ENCODE measurements around the gene BRI3BP. TPM values are rescaled to one million over a fixed set of nuclear protein-coding genes. Genes with fewer than 3 reads are reported as not detected.
"Not testable (repeated sequence)": the region's sequence is repeated elsewhere in the genome, so short reads cannot be mapped to it uniquely, and the experiment has no call there.

Gene BRI3BP
- total RNA-seq, 1 donor from 2014 or later = 35.0 TPM

- Mint-ChIP-seq H3K4me1 (ENCODE audit: low read depth) (peaks cover 16% of the 10 kb centered on the region), H3K4me3 (peak overlapping the region; percentile 93), H3K36me3 (ENCODE audit: low read depth) (peaks cover 24% of the 10 kb centered on the region)
- intact Hi-C loops (cut with micrococcal nuclease); DNase-seq (ENCODE audit: low spot score); H3K9me3 Mint-ChIP-seq; H3K27me3 Mint-ChIP-seq (ENCODE audit: insufficient read depth); H3K27ac Mint-ChIP-seq: not testable (repeated sequence)
Measured at GRCh38 chr12:124986876-124987275, 6.6 kb upstream of the BRI3BP start.

- Mint-ChIP-seq H3K4me1 (ENCODE audit: low read depth) (peaks cover 33% of the 10 kb centered on the region), H3K36me3 (ENCODE audit: low read depth) (peaks cover 2% of the 10 kb centered on the region), H3K4me3 (peak overlapping the region; percentile 88), H3K9me3 (no peaks in the 10 kb centered on the region), H3K27me3 (ENCODE audit: insufficient read depth) (peaks cover 2% of the 10 kb centered on the region), H3K27ac (peak overlapping the region; percentile 83)
- DNase-seq (ENCODE audit: low spot score) = peak; percentile 81
- intact Hi-C loops (cut with micrococcal nuclease) = loop anchor here (1.0 to 2.0 kb wide), 4 partner anchors 54 to 72 kb away; partner anchors contain the start of gene AACS
Measured at GRCh38 chr12:124992874-124993625, 395 bp upstream of the BRI3BP start.

- Mint-ChIP-seq H3K4me1 (ENCODE audit: low read depth) (peaks cover 24% of the 10 kb centered on the region), H3K4me3 (peak overlapping the region; percentile 95), H3K9me3 (no peaks in the 10 kb centered on the region), H3K27ac (peak overlapping the region; percentile 94), H3K27me3 (ENCODE audit: insufficient read depth) (peaks cover 2% of the 10 kb centered on the region), H3K36me3 (ENCODE audit: low read depth) (peaks cover 5% of the 10 kb centered on the region)
- peak; percentile 5 for DNase-seq (ENCODE audit: low spot score)
- intact Hi-C loops (cut with micrococcal nuclease) = no loop called here
Measured at GRCh38 chr12:124994437-124994975, 1.1 kb downstream of the BRI3BP start.

GRCh38 chr12:124995200-124995961, 1.9 kb downstream of the BRI3BP start:
- DNase-seq (ENCODE audit: low spot score) = no peak
- H3K4me1 Mint-ChIP-seq (ENCODE audit: low read depth) = peaks cover 25% of the 10 kb centered on the region
- no peaks in the 10 kb centered on the region for H3K9me3 Mint-ChIP-seq
- peak overlapping the region; percentile 94 for H3K27ac Mint-ChIP-seq
- intact Hi-C loops (cut with micrococcal nuclease) = no loop called here
- H3K4me3 Mint-ChIP-seq = peak overlapping the region; percentile 95
- peaks cover 2% of the 10 kb centered on the region for H3K27me3 Mint-ChIP-seq (ENCODE audit: insufficient read depth)
- peaks cover 5% of the 10 kb centered on the region for H3K36me3 Mint-ChIP-seq (ENCODE audit: low read depth)

GRCh38 chr12:124998705-124999104, 5.3 kb downstream of the BRI3BP start:
- DNase-seq (ENCODE audit: low spot score) = no peak
- H3K36me3 Mint-ChIP-seq (ENCODE audit: low read depth) = peaks cover 8% of the 10 kb centered on the region
- H3K27me3 Mint-ChIP-seq (ENCODE audit: insufficient read depth) = peaks cover 2% of the 10 kb centered on the region
- intact Hi-C loops (cut with micrococcal nuclease) = no loop called here
- no peak overlapping the region for H3K4me3 Mint-ChIP-seq
- H3K27ac Mint-ChIP-seq = no peak overlapping the region
- H3K9me3 Mint-ChIP-seq = no peaks in the 10 kb centered on the region
- peaks cover 27% of the 10 kb centered on the region for H3K4me1 Mint-ChIP-seq (ENCODE audit: low read depth)

GRCh38 chr12:125001636-125002035, 8.2 kb downstream of the BRI3BP start:
- DNase-seq (ENCODE audit: low spot score) = no peak
- H3K4me1 Mint-ChIP-seq (ENCODE audit: low read depth) = peaks cover 11% of the 10 kb centered on the region
- intact Hi-C loops (cut with micrococcal nuclease) = no loop called here
- no peak overlapping the region for H3K27ac Mint-ChIP-seq
- no peak overlapping the region for H3K4me3 Mint-ChIP-seq
- peaks cover 8% of the 10 kb centered on the region for H3K36me3 Mint-ChIP-seq (ENCODE audit: low read depth)
- H3K27me3 Mint-ChIP-seq (ENCODE audit: insufficient read depth) = no peaks in the 10 kb centered on the region
- H3K9me3 Mint-ChIP-seq = no peaks in the 10 kb centered on the region

- no peak overlapping the region for H3K27ac Mint-ChIP-seq
- DNase-seq (ENCODE audit: low spot score) = no peak
- no peaks in the 10 kb centered on the region for H3K27me3 Mint-ChIP-seq (ENCODE audit: insufficient read depth)
- H3K4me3 Mint-ChIP-seq = no peak overlapping the region
- intact Hi-C loops (cut with micrococcal nuclease) = no loop called here
- no peaks in the 10 kb centered on the region for H3K9me3 Mint-ChIP-seq
- H3K36me3 Mint-ChIP-seq (ENCODE audit: low read depth) = peaks cover 6% of the 10 kb centered on the region
- H3K4me1 Mint-ChIP-seq (ENCODE audit: low read depth) = peaks cover 11% of the 10 kb centered on the region
Measured at GRCh38 chr12:125003021-125003420, 9.6 kb downstream of the BRI3BP start.

GRCh38 chr12:125004621-125005020, 11.2 kb downstream of the BRI3BP start:
- peaks cover 3% of the 10 kb centered on the region for H3K36me3 Mint-ChIP-seq (ENCODE audit: low read depth)
- no peaks in the 10 kb centered on the region for H3K9me3 Mint-ChIP-seq
- H3K27ac Mint-ChIP-seq = no peak overlapping the region
- peaks cover 11% of the 10 kb centered on the region for H3K4me1 Mint-ChIP-seq (ENCODE audit: low read depth)
- intact Hi-C loops (cut with micrococcal nuclease) = no loop called here
- H3K27me3 Mint-ChIP-seq (ENCODE audit: insufficient read depth) = no peaks in the 10 kb centered on the region
- H3K4me3 Mint-ChIP-seq = no peak overlapping the region
- no peak for DNase-seq (ENCODE audit: low spot score)

GRCh38 chr12:125005652-125006051, 12.2 kb downstream of the BRI3BP start:
- peaks cover 3% of the 10 kb centered on the region for H3K36me3 Mint-ChIP-seq (ENCODE audit: low read depth)
- no peaks in the 10 kb centered on the region for H3K9me3 Mint-ChIP-seq

GRCh38 chr12:125006365-125006764, 12.9 kb downstream of the BRI3BP start:
- H3K4me1 Mint-ChIP-seq (ENCODE audit: low read depth) = peaks cover 5% of the 10 kb centered on the region

More at GRCh38 chr12:125005652-125006051, 12.2 kb downstream of the BRI3BP start:
- H3K27me3 Mint-ChIP-seq (ENCODE audit: insufficient read depth) = no peaks in the 10 kb centered on the region
- H3K4me3 Mint-ChIP-seq = no peak overlapping the region
- DNase-seq (ENCODE audit: low spot score) = no peak
- intact Hi-C loops (cut with micrococcal nuclease) = no loop called here
- H3K27ac Mint-ChIP-seq = no peak overlapping the region
- peaks cover 7% of the 10 kb centered on the region for H3K4me1 Mint-ChIP-seq (ENCODE audit: low read depth)

GRCh38 chr12:125013816-125014442, 20.5 kb downstream of the BRI3BP start:
- intact Hi-C loops (cut with micrococcal nuclease) = no loop called here
- H3K27ac Mint-ChIP-seq = no peak overlapping the region
- DNase-seq (ENCODE audit: low spot score) = no peak
- no peak overlapping the region for H3K4me3 Mint-ChIP-seq
- H3K36me3 Mint-ChIP-seq (ENCODE audit: low read depth) = peaks cover 12% of the 10 kb centered on the region
- no peaks in the 10 kb centered on the region for H3K4me1 Mint-ChIP-seq (ENCODE audit: low read depth)
- no peaks in the 10 kb centered on the region for H3K27me3 Mint-ChIP-seq (ENCODE audit: insufficient read depth)
- H3K9me3 Mint-ChIP-seq = no peaks in the 10 kb centered on the region

More at GRCh38 chr12:125006365-125006764, 12.9 kb downstream of the BRI3BP start:
- no peaks in the 10 kb centered on the region for H3K27me3 Mint-ChIP-seq (ENCODE audit: insufficient read depth)
- no peak overlapping the region for H3K27ac Mint-ChIP-seq
- no peaks in the 10 kb centered on the region for H3K9me3 Mint-ChIP-seq
- H3K4me3 Mint-ChIP-seq = no peak overlapping the region
- peaks cover 3% of the 10 kb centered on the region for H3K36me3 Mint-ChIP-seq (ENCODE audit: low read depth)
- no peak for DNase-seq (ENCODE audit: low spot score)
- intact Hi-C loops (cut with micrococcal nuclease) = no loop called here

- Mint-ChIP-seq H3K27me3 (ENCODE audit: insufficient read depth) (no peaks in the 10 kb centered on the region), H3K9me3 (no peaks in the 10 kb centered on the region), H3K27ac (no peak overlapping the region), H3K36me3 (ENCODE audit: low read depth) (peaks cover 16% of the 10 kb centered on the region), H3K4me1 (ENCODE audit: low read depth) (no peaks in the 10 kb centered on the region), H3K4me3 (no peak overlapping the region)
- no peak for DNase-seq (ENCODE audit: low spot score)
- intact Hi-C loops (cut with micrococcal nuclease) = no loop called here
Measured at GRCh38 chr12:125014526-125014925, 21.1 kb downstream of the BRI3BP start.

Data from activated T-helper 1 cell treated with anti-CD3 and anti-CD28 coated beads, Interleukin-12 subunit alpha, Interleukin-12 subunit beta, Interleukin-2, Interleukin-4 antibody, amounts not matched to agents 30 ng/mL and 10 ng/mL and 1 ng/mL, durations not matched to agents 14 hours and 24 hours and 36 hours (primary cell).